ENCODE results near the gene ANKFN1. TPM values are rescaled to one million over a fixed set of nuclear protein-coding genes. Genes with fewer than 3 reads are reported as not detected.

The ANKFN1 gene
- total RNA-seq, 1 experiment from 2014 or later = 0.49 TPM

DNA sequence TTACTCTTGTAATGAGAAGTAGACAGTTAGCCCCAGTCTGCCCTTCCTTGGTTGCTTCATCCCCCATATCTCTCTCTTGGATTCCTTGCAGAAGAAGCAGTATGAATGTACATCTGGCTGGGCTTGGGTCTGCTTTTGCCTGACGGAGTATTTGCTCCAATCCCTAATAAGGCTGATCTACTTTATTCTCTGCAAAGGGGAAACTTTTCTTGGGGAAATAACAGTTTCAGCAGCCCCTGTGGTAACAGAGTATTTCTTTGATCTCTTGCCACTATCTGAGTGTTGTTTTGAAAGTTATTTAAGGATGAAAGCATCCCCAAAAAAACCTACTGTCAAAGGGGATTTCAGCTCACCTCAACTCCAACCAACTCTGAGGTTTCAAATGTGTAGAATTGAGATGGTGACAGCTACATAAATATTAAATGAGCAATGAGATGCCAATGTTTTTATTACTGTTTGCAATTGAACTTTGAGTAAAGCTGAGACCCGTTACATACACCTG, 271.3 kb downstream of the ANKFN1 start:
- H3K9me3 Mint-ChIP-seq (ENCODE audit: unreplicated experiment) = no peaks in the 10 kb centered on the region
- no TSS peak for BruUV-seq (replicated peaks)
- ChIA-PET CTCF (no interaction called here), POLR2A (no interaction called here)
- peaks cover 29% of the 10 kb centered on the region for H3K27me3 Mint-ChIP-seq (ENCODE audit: insufficient read depth, unreplicated experiment)
- no peak overlapping the region for H3K4me3 Mint-ChIP-seq (ENCODE audit: unreplicated experiment)
- H3K27ac Mint-ChIP-seq (ENCODE audit: low read depth, unreplicated experiment) = no peak overlapping the region
- H3K4me1 Mint-ChIP-seq (ENCODE audit: insufficient read depth, unreplicated experiment) = no peaks in the 10 kb centered on the region
- TF ChIP-seq, protein P1, sequence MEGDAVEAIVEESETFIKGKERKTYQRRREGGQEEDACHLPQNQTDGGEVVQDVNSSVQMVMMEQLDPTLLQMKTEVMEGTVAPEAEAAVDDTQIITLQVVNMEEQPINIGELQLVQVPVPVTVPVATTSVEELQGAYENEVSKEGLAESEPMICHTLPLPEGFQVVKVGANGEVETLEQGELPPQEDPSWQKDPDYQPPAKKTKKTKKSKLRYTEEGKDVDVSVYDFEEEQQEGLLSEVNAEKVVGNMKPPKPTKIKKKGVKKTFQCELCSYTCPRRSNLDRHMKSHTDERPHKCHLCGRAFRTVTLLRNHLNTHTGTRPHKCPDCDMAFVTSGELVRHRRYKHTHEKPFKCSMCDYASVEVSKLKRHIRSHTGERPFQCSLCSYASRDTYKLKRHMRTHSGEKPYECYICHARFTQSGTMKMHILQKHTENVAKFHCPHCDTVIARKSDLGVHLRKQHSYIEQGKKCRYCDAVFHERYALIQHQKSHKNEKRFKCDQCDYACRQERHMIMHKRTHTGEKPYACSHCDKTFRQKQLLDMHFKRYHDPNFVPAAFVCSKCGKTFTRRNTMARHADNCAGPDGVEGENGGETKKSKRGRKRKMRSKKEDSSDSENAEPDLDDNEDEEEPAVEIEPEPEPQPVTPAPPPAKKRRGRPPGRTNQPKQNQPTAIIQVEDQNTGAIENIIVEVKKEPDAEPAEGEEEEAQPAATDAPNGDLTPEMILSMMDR (IDR thresholded peaks at IDR 0.05; ENCODE audit: unreplicated experiment) = no peak
- intact Hi-C loops (cut with micrococcal nuclease) = no loop called here
- no peak for DNase-seq (ENCODE audit: unreplicated experiment)
- no peaks in the 10 kb centered on the region for H3K36me3 Mint-ChIP-seq (ENCODE audit: insufficient read depth, unreplicated experiment)

DNA sequence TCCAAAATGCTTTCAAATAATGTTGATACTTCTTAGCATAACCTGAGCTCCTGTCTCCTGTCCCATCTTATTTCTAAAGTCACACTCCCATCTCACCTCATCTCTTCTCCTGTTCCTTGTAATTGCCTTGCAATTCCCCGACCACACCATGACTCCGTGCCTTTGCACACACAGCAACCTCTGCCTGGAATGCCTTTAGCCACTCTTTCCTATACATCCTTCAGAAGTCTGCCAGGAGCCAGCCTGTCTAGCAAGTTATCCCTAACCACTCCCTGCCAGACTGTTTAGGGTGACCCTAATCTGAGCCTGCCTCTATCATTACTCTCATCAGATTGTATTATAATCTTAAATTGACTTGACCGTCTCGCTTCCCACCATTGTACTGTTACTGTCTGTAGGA, 272.2 kb downstream of the ANKFN1 start:
- CTCF ChIA-PET = interaction anchor here (0.6 to 1.1 kb wide), 2 partner anchors 106 to 546 kb away, joined by 3 to 4 read pairs; no protein-coding TSS in a partner anchor
- no TSS peak for BruUV-seq (replicated peaks)
- Mint-ChIP-seq H3K27me3 (ENCODE audit: insufficient read depth, unreplicated experiment) (peaks cover 29% of the 10 kb centered on the region), H3K36me3 (ENCODE audit: insufficient read depth, unreplicated experiment) (no peaks in the 10 kb centered on the region), H3K4me1 (ENCODE audit: insufficient read depth, unreplicated experiment) (no peaks in the 10 kb centered on the region), H3K27ac (ENCODE audit: low read depth, unreplicated experiment) (no peak overlapping the region), H3K9me3 (ENCODE audit: unreplicated experiment) (no peaks in the 10 kb centered on the region), H3K4me3 (ENCODE audit: unreplicated experiment) (no peak overlapping the region)
- POLR2A ChIA-PET = no interaction called here
- TF ChIP-seq, protein P1 (IDR thresholded peaks at IDR 0.05; ENCODE audit: unreplicated experiment) = no peak
- intact Hi-C loops (cut with micrococcal nuclease) = no loop called here
- no peak for DNase-seq (ENCODE audit: unreplicated experiment)

DNA sequence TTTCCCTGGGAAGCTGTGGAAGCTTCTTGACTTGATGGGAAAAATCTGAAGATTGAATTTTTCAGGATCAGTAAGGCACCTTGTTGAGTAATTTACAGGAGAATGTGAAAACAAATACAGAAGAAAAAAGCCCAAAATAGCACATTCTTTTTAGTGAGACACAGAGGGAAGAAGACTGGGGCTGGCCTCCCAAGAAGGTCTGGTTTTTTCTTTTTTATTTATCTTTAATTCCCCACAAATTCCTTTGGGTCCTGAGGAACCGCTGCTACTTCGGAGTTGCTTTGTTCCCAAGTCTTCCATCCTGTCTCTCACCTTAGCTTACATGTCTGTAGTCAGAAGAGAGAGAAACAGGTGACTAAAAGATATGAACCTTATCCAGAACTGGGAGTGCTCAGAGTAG, 273.6 kb downstream of the ANKFN1 start:
- H3K4me1 Mint-ChIP-seq (ENCODE audit: insufficient read depth, unreplicated experiment) = no peaks in the 10 kb centered on the region
- peaks cover 29% of the 10 kb centered on the region for H3K27me3 Mint-ChIP-seq (ENCODE audit: insufficient read depth, unreplicated experiment)
- CTCF ChIA-PET = interaction anchor here (0.9 kb wide), 1 partner anchor 353 kb away, joined by 4 read pairs; no protein-coding TSS in a partner anchor
- no TSS peak for BruUV-seq (replicated peaks)
- no peak for DNase-seq (ENCODE audit: unreplicated experiment)
- no peaks in the 10 kb centered on the region for H3K9me3 Mint-ChIP-seq (ENCODE audit: unreplicated experiment)
- H3K27ac Mint-ChIP-seq (ENCODE audit: low read depth, unreplicated experiment) = no peak overlapping the region
- no peaks in the 10 kb centered on the region for H3K36me3 Mint-ChIP-seq (ENCODE audit: insufficient read depth, unreplicated experiment)
- no peak overlapping the region for H3K4me3 Mint-ChIP-seq (ENCODE audit: unreplicated experiment)
- intact Hi-C loops (cut with micrococcal nuclease) = no loop called here
- POLR2A ChIA-PET = no interaction called here
- TF ChIP-seq, protein P1 (IDR thresholded peaks at IDR 0.05; ENCODE audit: unreplicated experiment) = no peak

DNA sequence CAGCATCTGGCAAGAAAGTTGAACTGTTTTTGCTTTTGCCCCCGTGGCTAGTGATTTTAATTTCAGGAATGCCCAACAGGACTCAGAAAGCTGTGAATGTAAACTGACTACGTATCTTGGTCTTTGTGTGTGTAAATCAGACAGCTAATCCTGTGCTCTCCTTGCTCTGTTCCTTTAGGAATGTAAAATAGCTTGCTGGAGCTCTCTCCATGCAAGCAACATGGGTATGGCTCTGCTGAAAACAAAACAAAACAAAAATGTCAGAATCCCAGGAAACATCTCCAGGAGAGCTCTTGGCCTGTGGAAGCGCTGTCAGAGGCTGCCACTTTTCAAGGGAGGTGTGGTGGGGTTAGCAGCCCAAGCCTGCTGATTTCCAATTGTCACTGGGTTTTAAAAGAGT, 278.5 kb downstream of the ANKFN1 start:
- Mint-ChIP-seq H3K9me3 (ENCODE audit: unreplicated experiment) (no peaks in the 10 kb centered on the region), H3K27ac (ENCODE audit: low read depth, unreplicated experiment) (no peak overlapping the region), H3K4me3 (ENCODE audit: unreplicated experiment) (no peak overlapping the region), H3K27me3 (ENCODE audit: insufficient read depth, unreplicated experiment) (no peaks in the 10 kb centered on the region), H3K36me3 (ENCODE audit: insufficient read depth, unreplicated experiment) (no peaks in the 10 kb centered on the region), H3K4me1 (ENCODE audit: insufficient read depth, unreplicated experiment) (no peaks in the 10 kb centered on the region)
- CTCF ChIA-PET = no interaction called here
- POLR2A ChIA-PET = no interaction called here
- intact Hi-C loops (cut with micrococcal nuclease) = no loop called here
- no peak for DNase-seq (ENCODE audit: unreplicated experiment)
- no TSS peak for BruUV-seq (replicated peaks)
- TF ChIP-seq, protein P1 (IDR thresholded peaks at IDR 0.05; ENCODE audit: unreplicated experiment) = no peak

All from MCF 10A (cell line).